H1 (cell line): ENCODE results near the gene EPHB3. TPM values are rescaled to one million over a fixed set of nuclear protein-coding genes. Genes with fewer than 3 reads are reported as not detected.

Experiments
- BCL11A ChIP-seq, 2 experiments: IDR thresholded peaks; one replicate each; pipeline ENCODE4 v1.6.1; 2011; ENCODE audit warnings: low read depth in 2 of 2, low read length in 2 of 2, mild to moderate bottlenecking in 2 of 2
- CHD1 ChIP-seq: IDR thresholded peaks from 2 replicates; pipeline ENCODE4 v1.6.1; 2012; ENCODE audit warnings: low read depth, low read length, improper control_type of control experiment
- YY1 ChIP-seq: IDR thresholded peaks from 2 replicates; pipeline ENCODE4 v1.6.1; 2011; ENCODE audit warnings: low read depth, mild to moderate bottlenecking, low read length
- polyA plus RNA-seq, 7 experiments: library from polyadenylated mRNA; depleted of rRNA in 3 of 7; stranded (reverse) in 5 of 7; unstranded in 2 of 7; fragments of >200 nt in 5 of 7; fragments of 200-250 nt in 2 of 7; gene quantifications; 1 replicate in 5 of 7; 2 replicates in 1 of 7; 4 replicates in 1 of 7; pipeline versions ENCODE4 v1.2.1 to v1.2.3, GENCODE V29; 2011 to 2013; ENCODE audit warnings: missing spikeins in 2 of 7, mixed read lengths in 2 of 7
- total RNA-seq: library from RNA; stranded (reverse); fragmentation: NEBNext Ultra II Directional; extraction: Animal tissue kit (Norgen Biotek cat#: 25700); gene quantifications from 2 replicates; pipeline ENCODE4 v1.2.1, GENCODE V29; 2021
- TF ChIP-seq, protein P1 (sequence below), 3 experiments: IDR thresholded peaks; 1 replicate in 2 of 3; 2 replicates in 1 of 3; pipeline versions ENCODE4 v1.5.1 to v1.6.1; 2011; ENCODE audit warnings: low read length in 3 of 3, mild to moderate bottlenecking in 3 of 3, inconsistent platforms in 2 of 3, low read depth in 1 of 3, moderate library complexity in 1 of 3; ENCODE audit not compliant: insufficient read depth in 1 of 3; ENCODE audit errors: control extremely low read depth in 1 of 3

EPHB3 gene
- total and polyA plus RNA-seq, 2 of the 8 experiments (the other 6 are each of a cell fraction or from before 2014, with no cell fraction given) = 0.41 to 0.91 TPM

DNA sequence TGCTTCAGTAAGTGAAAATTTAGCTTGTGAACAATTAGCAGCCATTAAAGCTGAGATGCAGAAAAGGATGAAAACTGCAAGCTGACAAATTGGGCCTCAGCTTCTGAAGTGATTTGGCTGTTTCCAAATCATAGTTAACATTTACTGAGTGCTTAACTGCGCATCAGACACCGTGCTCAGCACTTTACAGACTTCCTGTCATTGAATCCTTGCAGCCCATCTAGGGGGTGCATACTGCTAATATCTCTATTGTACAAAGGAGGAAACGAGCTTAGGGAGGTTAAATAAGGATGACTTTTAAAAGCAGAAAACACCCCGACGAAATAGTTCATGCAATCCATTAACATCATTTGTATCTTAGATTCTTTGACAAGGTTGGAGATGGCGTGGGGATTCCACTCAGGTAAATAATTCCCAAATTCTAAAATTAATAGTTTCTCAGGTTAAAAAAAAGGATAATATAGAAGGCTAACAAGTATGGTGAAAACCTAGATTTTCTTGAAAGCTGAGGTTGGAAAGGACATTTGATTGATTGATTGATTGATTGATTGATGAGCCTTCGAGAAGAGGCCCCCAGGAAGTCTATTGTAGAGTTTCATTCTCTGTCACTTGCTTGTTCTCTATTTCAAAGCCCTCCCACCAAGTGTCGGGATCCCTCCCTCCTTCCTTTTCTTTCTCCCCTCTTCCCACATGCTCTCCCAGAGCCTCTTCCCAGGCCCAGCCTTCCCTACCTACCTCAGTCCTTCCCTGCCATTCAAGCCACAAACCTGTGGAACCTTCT, 23.5 kb upstream of the EPHB3 start (continued):
- TF ChIP-seq, protein P1, sequence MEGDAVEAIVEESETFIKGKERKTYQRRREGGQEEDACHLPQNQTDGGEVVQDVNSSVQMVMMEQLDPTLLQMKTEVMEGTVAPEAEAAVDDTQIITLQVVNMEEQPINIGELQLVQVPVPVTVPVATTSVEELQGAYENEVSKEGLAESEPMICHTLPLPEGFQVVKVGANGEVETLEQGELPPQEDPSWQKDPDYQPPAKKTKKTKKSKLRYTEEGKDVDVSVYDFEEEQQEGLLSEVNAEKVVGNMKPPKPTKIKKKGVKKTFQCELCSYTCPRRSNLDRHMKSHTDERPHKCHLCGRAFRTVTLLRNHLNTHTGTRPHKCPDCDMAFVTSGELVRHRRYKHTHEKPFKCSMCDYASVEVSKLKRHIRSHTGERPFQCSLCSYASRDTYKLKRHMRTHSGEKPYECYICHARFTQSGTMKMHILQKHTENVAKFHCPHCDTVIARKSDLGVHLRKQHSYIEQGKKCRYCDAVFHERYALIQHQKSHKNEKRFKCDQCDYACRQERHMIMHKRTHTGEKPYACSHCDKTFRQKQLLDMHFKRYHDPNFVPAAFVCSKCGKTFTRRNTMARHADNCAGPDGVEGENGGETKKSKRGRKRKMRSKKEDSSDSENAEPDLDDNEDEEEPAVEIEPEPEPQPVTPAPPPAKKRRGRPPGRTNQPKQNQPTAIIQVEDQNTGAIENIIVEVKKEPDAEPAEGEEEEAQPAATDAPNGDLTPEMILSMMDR (IDR thresholded peaks at IDR 0.05; ENCODE audit: control extremely low read depth in 1 of 3, insufficient read depth in 1 of 3, low read depth in 1 of 3, low read length in 3 of 3) = no peak
- TF ChIP-seq BCL11A (IDR thresholded peaks at IDR 0.05; ENCODE audit: low read depth in 2 of 2, low read length in 2 of 2) (no peak), YY1 (no peak), CHD1 (no peak)
